Sigmoid colon (tissue), 7 donors: Measurements from ENCODE around the gene ASCL1. TPM values are rescaled to one million over a fixed set of nuclear protein-coding genes. Genes with fewer than 3 reads are reported as not detected.

Source experiments
- DNase-seq: peaks from one replicate; pipeline ENCODE4 v3.0.0-alpha.2; 2019
- H3K27ac ChIP-seq, 4 donors: fragments of 200-600 bp; sonication (generic); one replicate each; pipeline ENCODE4 v1.5.1; 2016 to 2019; ENCODE audit warnings: mild to moderate bottlenecking in 1 of 4
- H3K27me3 ChIP-seq, 3 donors: fragments of 200-600 bp; sonication (generic); one replicate each; pipeline ENCODE4 v1.5.1; 2019; ENCODE audit warnings: mild to moderate bottlenecking in 1 of 3
- H3K36me3 ChIP-seq, 4 donors: fragments of 200-600 bp; sonication (generic); one replicate each; pipeline ENCODE4 v1.5.1; 2016 to 2019
- H3K4me1 ChIP-seq, 4 donors: fragments of 200-600 bp; sonication (generic); one replicate each; pipeline ENCODE4 v1.5.1; 2017 to 2019
- H3K4me3 ChIP-seq, 4 donors: fragments of 200-600 bp; sonication (generic); one replicate each; pipeline ENCODE4 v1.5.1; 2017 to 2019; ENCODE audit warnings: mild to moderate bottlenecking in 2 of 4, moderate library complexity in 1 of 4
- H3K9me3 ChIP-seq, 4 donors: fragments of 200-600 bp in 3 of 4; sonication (generic) in 3 of 4; one replicate each; pipeline versions ENCODE4 v1.5.1 to v1.6.1; 2013 to 2019
- EP300 ChIP-seq, 4 donors: sonication (generic); formaldehyde crosslinking; IDR thresholded peaks; one replicate each; pipeline ENCODE4 v1.6.1; 2017; ENCODE audit warnings: antibody characterized with exemption in 4 of 4
- POLR2A ChIP-seq, 2 donors: fragments of 450-650 bp; IDR thresholded peaks; one replicate each; pipeline ENCODE4 v1.6.1; 2016; ENCODE audit warnings: antibody characterized with exemption in 2 of 2, mild to moderate bottlenecking in 2 of 2, moderate library complexity in 2 of 2
- POLR2AphosphoS5 ChIP-seq, 4 donors: sonication (generic); formaldehyde crosslinking; IDR thresholded peaks; one replicate each; pipeline ENCODE4 v1.6.1; 2017; ENCODE audit warnings: antibody characterized with exemption in 4 of 4
- WGBS, 2 donors: extraction: QIAGEN DNeasy Blood & Tissue Kit; methylation state at CpG; one replicate each; pipeline ENCODE4 v1.1.7; 2013; 5-methylcytosine and 5-hydroxymethylcytosine counted together
- intact Hi-C: fragments of 100-400 bp; cut with DNase I; formaldehyde crosslinking; loops from one replicate; pipeline ENCODE4 v1.15.1; 2023
- polyA plus RNA-seq, 3 donors: library from polyadenylated mRNA; stranded (reverse); fragments of 200-250 nt; gene quantifications; one replicate each; pipeline ENCODE4 v1.2.3, GENCODE V29; 2013
- total RNA-seq, 4 donors: library from RNA; depleted of rRNA; stranded (reverse); fragments of >200 nt; gene quantifications; one replicate each; pipeline ENCODE4 v1.1.0, GENCODE V29; 2016
- TF ChIP-seq, protein P1 (sequence below), 4 experiments: fragments of 450-650 bp in 3 of 4; fragments of 200-600 bp in 1 of 4; IDR thresholded peaks; one replicate each; pipeline ENCODE4 v1.5.1; 2016 to 2019; ENCODE audit warnings: antibody characterized with exemption in 4 of 4, mild to moderate bottlenecking in 3 of 4, moderate library complexity in 2 of 4
- donor health status: healthy with polysubstance abuse.
- donor health status: Bipolar disorder and iron deficiency.
- donor health status: healthy.

ASCL1 gene
- total and polyA plus RNA-seq, 7 donors, result under 0.01 to 0.60 (median 0.32) TPM; not detected in 3

- no peak for DNase-seq
- H3K27ac ChIP-seq, result no peak overlapping the region
- peaks cover 0 to 26% (median 21%) of the 10 kb centered on the region in 4 donors for H3K4me1 ChIP-seq
- H3K4me3 ChIP-seq, result no peak overlapping the region
- H3K36me3 ChIP-seq, result no peaks in the 10 kb centered on the region
- 7 to 20% methylated on average over 11 of the region's 11 CpGs for WGBS, 2 donors
- TF ChIP-seq POLR2A (IDR thresholded peaks at IDR 0.05) (no peak), EP300 (IDR thresholded peaks at IDR 0.05) (no peak), POLR2AphosphoS5 (IDR thresholded peaks at IDR 0.05) (no peak)
- TF ChIP-seq, protein P1, sequence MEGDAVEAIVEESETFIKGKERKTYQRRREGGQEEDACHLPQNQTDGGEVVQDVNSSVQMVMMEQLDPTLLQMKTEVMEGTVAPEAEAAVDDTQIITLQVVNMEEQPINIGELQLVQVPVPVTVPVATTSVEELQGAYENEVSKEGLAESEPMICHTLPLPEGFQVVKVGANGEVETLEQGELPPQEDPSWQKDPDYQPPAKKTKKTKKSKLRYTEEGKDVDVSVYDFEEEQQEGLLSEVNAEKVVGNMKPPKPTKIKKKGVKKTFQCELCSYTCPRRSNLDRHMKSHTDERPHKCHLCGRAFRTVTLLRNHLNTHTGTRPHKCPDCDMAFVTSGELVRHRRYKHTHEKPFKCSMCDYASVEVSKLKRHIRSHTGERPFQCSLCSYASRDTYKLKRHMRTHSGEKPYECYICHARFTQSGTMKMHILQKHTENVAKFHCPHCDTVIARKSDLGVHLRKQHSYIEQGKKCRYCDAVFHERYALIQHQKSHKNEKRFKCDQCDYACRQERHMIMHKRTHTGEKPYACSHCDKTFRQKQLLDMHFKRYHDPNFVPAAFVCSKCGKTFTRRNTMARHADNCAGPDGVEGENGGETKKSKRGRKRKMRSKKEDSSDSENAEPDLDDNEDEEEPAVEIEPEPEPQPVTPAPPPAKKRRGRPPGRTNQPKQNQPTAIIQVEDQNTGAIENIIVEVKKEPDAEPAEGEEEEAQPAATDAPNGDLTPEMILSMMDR (IDR thresholded peaks at IDR 0.05), result no peak
- peaks cover 43 to 92% (median 67%) of the 10 kb centered on the region in 3 donors for H3K27me3 ChIP-seq
- intact Hi-C loops, result no loop called here
- peaks cover 0 to 4% (median 2%) of the 10 kb centered on the region in 4 donors for H3K9me3 ChIP-seq
Measured at GRCh38 chr12:102962532-102962931, 5.1 kb downstream of the ASCL1 start.

GRCh38 chr12:102962986-102963385 is 5.5 kb downstream of the ASCL1 start:
- H3K27me3 ChIP-seq, result peaks cover 43 to 91% (median 62%) of the 10 kb centered on the region in 3 donors
- TF ChIP-seq POLR2A (IDR thresholded peaks at IDR 0.05) (no peak), EP300 (IDR thresholded peaks at IDR 0.05) (no peak), POLR2AphosphoS5 (IDR thresholded peaks at IDR 0.05) (no peak)
- TF ChIP-seq, protein P1 (IDR thresholded peaks at IDR 0.05), result no peak
- no peak overlapping the region for H3K27ac ChIP-seq
- no peak for DNase-seq
- 5% methylated on average over 3 of the region's 3 CpGs for WGBS, 2 donors
- H3K4me1 ChIP-seq, result peaks cover 0 to 21% (median 16%) of the 10 kb centered on the region in 4 donors
- intact Hi-C loops, result no loop called here
- H3K9me3 ChIP-seq, result peaks cover 0 to 4% (median 2%) of the 10 kb centered on the region in 4 donors
- no peak overlapping the region for H3K4me3 ChIP-seq
- no peaks in the 10 kb centered on the region for H3K36me3 ChIP-seq

- WGBS, 2 donors, result 43 to 46% methylated on average over 4 of the region's 4 CpGs
Measured at GRCh38 chr12:102963796-102964195, 6.3 kb downstream of the ASCL1 start.

GRCh38 chr12:102964872-102965271 is 7.4 kb downstream of the ASCL1 start:
- peaks cover 37 to 86% (median 43%) of the 10 kb centered on the region in 3 donors for H3K27me3 ChIP-seq

More at GRCh38 chr12:102963796-102964195, 6.3 kb downstream of the ASCL1 start:
- Histone ChIP-seq H3K4me3 (no peak overlapping the region), H3K36me3 (no peaks in the 10 kb centered on the region), H3K9me3 (peaks cover 0 to 4% (median 2%) of the 10 kb centered on the region in 4 donors), H3K27me3 (peaks cover 40 to 90% (median 54%) of the 10 kb centered on the region in 3 donors), H3K4me1 (peaks cover 0 to 13% (median 9%) of the 10 kb centered on the region in 4 donors), H3K27ac (no peak overlapping the region)
- intact Hi-C loops, result no loop called here
- TF ChIP-seq POLR2A (IDR thresholded peaks at IDR 0.05), result no peak
- no peak for TF ChIP-seq POLR2AphosphoS5 (IDR thresholded peaks at IDR 0.05)
- TF ChIP-seq EP300 (IDR thresholded peaks at IDR 0.05), result no peak
- TF ChIP-seq, protein P1 (IDR thresholded peaks at IDR 0.05), result no peak
- no peak for DNase-seq

More at GRCh38 chr12:102964872-102965271, 7.4 kb downstream of the ASCL1 start:
- intact Hi-C loops, result no loop called here
- H3K36me3 ChIP-seq, result no peaks in the 10 kb centered on the region
- peaks cover 0 to 4% (median 2%) of the 10 kb centered on the region in 4 donors for H3K9me3 ChIP-seq
- H3K27ac ChIP-seq, result no peak overlapping the region
- H3K4me1 ChIP-seq, result peaks cover 0 to 12% (median 8%) of the 10 kb centered on the region in 4 donors
- no peak for DNase-seq
- 1 to 5% methylated on average over 21 of the region's 21 CpGs for WGBS, 2 donors
- no peak overlapping the region for H3K4me3 ChIP-seq
- TF ChIP-seq EP300 (IDR thresholded peaks at IDR 0.05) (no peak), POLR2A (IDR thresholded peaks at IDR 0.05) (no peak), POLR2AphosphoS5 (IDR thresholded peaks at IDR 0.05) (no peak)
- TF ChIP-seq, protein P1 (IDR thresholded peaks at IDR 0.05), result no peak
